HEK293 (cell line): ENCODE results near the gene OGFOD3.

Source experiments
- CTCF ChIA-PET: fragments of 350-600 bp; formaldehyde crosslinking; extraction: SDS; loops from one replicate; lab custom pipeline; 2021; ENCODE audit warnings: antibody characterized with exemption; lab: Yijun Ruan, JAX
- POLR2A ChIA-PET: fragments of 300-600 bp; formaldehyde crosslinking; extraction: SDS; loops from one replicate; lab custom pipeline; 2020; ENCODE audit warnings: antibody characterized with exemption, inconsistent platforms; lab: Yijun Ruan, JAX
- H3K27ac ChIP-seq: fragments of 200-500 bp; sonication (Bioruptor generic); 2 replicates; pipeline ENCODE4 v1.5.1; 2014; ENCODE audit warnings: low read depth, low read length, control low read depth, inconsistent platforms; ENCODE audit errors: extremely low read depth
- H3K36me3 ChIP-seq, 2 experiments: fragments of 200-500 bp in 1 of 2; sonication (Bioruptor generic) in 1 of 2; 1 replicate in 1 of 2; 2 replicates in 1 of 2; pipeline ENCODE4 v1.5.1; 2014 to 2017; ENCODE audit warnings: inconsistent platforms in 2 of 2, low read length in 2 of 2; ENCODE audit not compliant: control insufficient read depth in 2 of 2, insufficient read depth in 1 of 2
- H3K4me1 ChIP-seq: fragments of 200-500 bp; sonication (Bioruptor generic); 2 replicates; pipeline ENCODE4 v1.5.1; 2014; ENCODE audit warnings: mild to moderate bottlenecking, low read length, inconsistent platforms; ENCODE audit not compliant: control insufficient read depth, insufficient read depth
- H3K4me3 ChIP-seq: 2 replicates; pipeline ENCODE4 v1.5.1; 2011; ENCODE audit warnings: low read depth, mild to moderate bottlenecking, control low read depth, low read length, moderate library complexity
- H3K9me3 ChIP-seq: fragments of 200-500 bp; sonication (Bioruptor generic); 2 replicates; pipeline ENCODE4 v1.5.1; 2014; ENCODE audit warnings: low read depth, low read length, inconsistent platforms; ENCODE audit not compliant: control insufficient read depth, insufficient read depth
- CTCF ChIP-seq: fragments of 450-650 bp; formaldehyde crosslinking; IDR thresholded peaks from 2 replicates; pipeline ENCODE4 v1.5.1; 2016; ENCODE audit warnings: missing biosample characterization, missing genetic modification characterization
- EGR2 ChIP-seq: fragments of 450-650 bp; formaldehyde crosslinking; IDR thresholded peaks from 2 replicates; pipeline ENCODE4 v1.5.1; 2016; ENCODE audit warnings: low read depth, missing biosample characterization, missing genetic modification characterization
- KLF17 ChIP-seq: fragments of 450-650 bp; formaldehyde crosslinking; IDR thresholded peaks from 2 replicates; pipeline ENCODE4 v1.5.1; 2016; ENCODE audit warnings: missing biosample characterization, missing genetic modification characterization
- KLF9 ChIP-seq: fragments of 450-650 bp; formaldehyde crosslinking; IDR thresholded peaks from 2 replicates; pipeline ENCODE4 v1.5.1; 2016; ENCODE audit warnings: missing biosample characterization, missing genetic modification characterization, low read depth
- OVOL3 ChIP-seq: fragments of 450-650 bp; formaldehyde crosslinking; IDR thresholded peaks from 2 replicates; pipeline ENCODE4 v1.5.1; 2016; ENCODE audit warnings: missing biosample characterization, missing genetic modification characterization
- PATZ1 ChIP-seq: fragments of 450-650 bp; formaldehyde crosslinking; IDR thresholded peaks from 2 replicates; pipeline ENCODE4 v1.5.1; 2016; ENCODE audit warnings: missing biosample characterization, missing genetic modification characterization
- PRDM10 ChIP-seq: fragments of 450-650 bp; formaldehyde crosslinking; IDR thresholded peaks from 2 replicates; pipeline ENCODE4 v1.5.1; 2016; ENCODE audit warnings: missing biosample characterization, missing genetic modification characterization
- SETDB1 ChIP-seq: IDR thresholded peaks from one replicate; pipeline ENCODE4 v1.6.1; 2017; ENCODE audit warnings: mild to moderate bottlenecking, low read length, moderate library complexity, mixed read lengths; ENCODE audit not compliant: insufficient read length
- ZIC2 ChIP-seq: fragments of 450-650 bp; formaldehyde crosslinking; IDR thresholded peaks from 2 replicates; pipeline ENCODE4 v1.5.1; 2016; ENCODE audit warnings: missing biosample characterization, missing genetic modification characterization
- ZNF19 ChIP-seq: fragments of 450-650 bp; formaldehyde crosslinking; IDR thresholded peaks from 2 replicates; pipeline ENCODE4; 2016; ENCODE audit warnings: missing biosample characterization, missing genetic modification characterization, low read depth
- ZNF280D ChIP-seq: fragments of 450-650 bp; formaldehyde crosslinking; IDR thresholded peaks from 2 replicates; pipeline ENCODE4 v1.5.1; 2016; ENCODE audit warnings: missing biosample characterization, missing genetic modification characterization
- ZNF521 ChIP-seq: fragments of 450-650 bp; formaldehyde crosslinking; IDR thresholded peaks from 2 replicates; pipeline ENCODE4 v1.5.1; 2017; ENCODE audit warnings: missing biosample characterization, mild to moderate bottlenecking, missing genetic modification characterization
- ZNF571 ChIP-seq: fragments of 450-650 bp; formaldehyde crosslinking; IDR thresholded peaks from 2 replicates; pipeline ENCODE4 v1.5.0; 2017; ENCODE audit warnings: missing biosample characterization, missing genetic modification characterization
- ZNF600 ChIP-seq: fragments of 450-650 bp; formaldehyde crosslinking; IDR thresholded peaks from 2 replicates; pipeline ENCODE4 v1.5.1; 2016; ENCODE audit warnings: missing biosample characterization, missing genetic modification characterization
- ZNF621 ChIP-seq: fragments of 450-650 bp; formaldehyde crosslinking; IDR thresholded peaks from 2 replicates; pipeline ENCODE4 v1.5.1; 2017; ENCODE audit warnings: missing biosample characterization, missing genetic modification characterization
- ZNF677 ChIP-seq: fragments of 450-650 bp; IDR thresholded peaks from 2 replicates; pipeline ENCODE4 v1.5.0; 2018; ENCODE audit warnings: missing biosample characterization, mild to moderate bottlenecking, missing genetic modification characterization, moderate library complexity
- ZNF701 ChIP-seq: fragments of 450-650 bp; formaldehyde crosslinking; IDR thresholded peaks from 2 replicates; pipeline ENCODE4 v1.5.1; 2016; ENCODE audit warnings: missing biosample characterization, missing genetic modification characterization

Gene OGFOD3

GRCh38 chr17:82399601-82400101, 18.7 kb downstream of the OGFOD3 start (continued):
- no peak for TF ChIP-seq ZNF19 (tag by site-specific recombination)
- TF ChIP-seq CTCF = no peak
- no peak for TF ChIP-seq PRDM10
- TF ChIP-seq ZNF600 = peak; percentile 74
- peak; percentile 77 for TF ChIP-seq ZIC2 (tag by site-specific recombination)
- TF ChIP-seq, all 188 proteins: peak for 5

GRCh38 chr17:82399041-82399441, 19.3 kb downstream of the OGFOD3 start:
- no peak for TF ChIP-seq ZNF571 (tag by site-specific recombination)
- TF ChIP-seq PATZ1 (tag by site-specific recombination) = no peak
- no peak for TF ChIP-seq ZNF701 (tag by site-specific recombination)
- no peak for TF ChIP-seq ZNF677 (tag by site-specific recombination)
- TF ChIP-seq KLF9 (tag by site-specific recombination) = no peak
- TF ChIP-seq, all 188 proteins: peak for 0
- ChIA-PET POLR2A (no interaction called here), CTCF (interaction anchor here (1.0 kb wide), 1 partner anchor 41 kb away, joined by 3 read pairs; no protein-coding TSS in a partner anchor)
- peaks cover 8 to 21% of the 10 kb centered on the region in 2 experiments; a peak in 2 of 3 replicates for H3K36me3 ChIP-seq
- H3K27ac ChIP-seq = no peak overlapping the region
- H3K9me3 ChIP-seq = no peaks in the 10 kb centered on the region
- no peak overlapping the region for H3K4me3 ChIP-seq
- H3K4me1 ChIP-seq = no peaks in the 10 kb centered on the region

- H3K36me3 ChIP-seq = peaks cover 6 to 16% of the 10 kb centered on the region in 2 experiments; a peak in 2 of 3 replicates
- POLR2A ChIA-PET = interaction anchor here (0.5 kb wide), 1 partner anchor 54 kb away, joined by 3 read pairs; no protein-coding TSS in a partner anchor
- CTCF ChIA-PET = no interaction called here
- no peak overlapping the region for H3K4me3 ChIP-seq
- H3K27ac ChIP-seq = no peak overlapping the region
- H3K9me3 ChIP-seq = no peaks in the 10 kb centered on the region
- no peaks in the 10 kb centered on the region for H3K4me1 ChIP-seq
- peak; percentile 89 for TF ChIP-seq KLF17 (tag by site-specific recombination)
- TF ChIP-seq PATZ1 (tag by site-specific recombination) = no peak
- TF ChIP-seq OVOL3 (tag by site-specific recombination) = no peak
- no peak for TF ChIP-seq ZNF521 (tag by site-specific recombination)
- TF ChIP-seq ZNF280D (tag by site-specific recombination) = no peak
- no peak for TF ChIP-seq ZNF621 (tag by site-specific recombination)
- TF ChIP-seq EGR2 (tag by site-specific recombination) = peak; percentile 83
- TF ChIP-seq SETDB1 = no peak
These were observed 20.7 kb downstream of the OGFOD3 start for GRCh38 chr17:82397449-82398335.
